GM23338 (cell line): ENCODE data around the gene MFSD2B. TPM values are rescaled to one million over a fixed set of nuclear protein-coding genes. Genes with fewer than 3 reads are reported as not detected.

Source experiments
- ATAC-seq: fragments of 200-7000 bp; cut with Tn5 transposase; 3 replicates; pipeline ENCODE4 v1.9.1; 2020
- DNase-seq: peaks from one replicate; pipeline ENCODE4 v3.0.0-alpha.2; 2015; ENCODE audit warnings: low spot score
- H2AFZ ChIP-seq: fragments of 200-600 bp; sonication (generic); 2 replicates; pipeline ENCODE4 v1.8.0; 2016; ENCODE audit warnings: antibody characterized with exemption, mild to moderate bottlenecking, moderate library complexity
- H3F3A ChIP-seq: fragments of 200-600 bp; sonication (generic); replicated peaks from 2 replicates; pipeline ENCODE4 v1.8.0; 2017; ENCODE audit warnings: antibody characterized with exemption, mixed run types, low read depth
- H3K27ac ChIP-seq: fragments of 200-600 bp; sonication (generic); 2 replicates; pipeline ENCODE4 v1.6.1; 2016; ENCODE audit warnings: low read depth
- H3K27me3 ChIP-seq: fragments of 200-600 bp; sonication (generic); 2 replicates; pipeline ENCODE4 v1.8.0; 2016; ENCODE audit warnings: mild to moderate bottlenecking, mixed run types, moderate library complexity; ENCODE audit not compliant: insufficient read depth
- H3K36me3 ChIP-seq: fragments of 200-600 bp; sonication (generic); 2 replicates; pipeline ENCODE4 v1.8.0; 2016; ENCODE audit warnings: mild to moderate bottlenecking; ENCODE audit not compliant: insufficient read depth
- H3K4me1 ChIP-seq: fragments of 200-600 bp; sonication (generic); 2 replicates; pipeline ENCODE4 v1.8.0; 2016; ENCODE audit warnings: mild to moderate bottlenecking, moderate library complexity; ENCODE audit not compliant: insufficient read depth
- H3K4me2 ChIP-seq: fragments of 200-600 bp; sonication (generic); 2 replicates; pipeline ENCODE4 v1.7.1; 2017; ENCODE audit warnings: mixed run types
- H3K4me3 ChIP-seq: fragments of 200-600 bp; sonication (generic); 2 replicates; pipeline ENCODE4 v1.6.1; 2016; ENCODE audit warnings: mixed run types
- H3K79me2 ChIP-seq: fragments of 200-600 bp; sonication (generic); replicated peaks from 2 replicates; pipeline ENCODE4 v1.8.0; 2017; ENCODE audit warnings: mild to moderate bottlenecking; ENCODE audit not compliant: insufficient read depth
- H3K9me2 ChIP-seq: fragments of 200-600 bp; sonication (generic); 2 replicates; pipeline ENCODE4 v1.8.0; 2017; ENCODE audit not compliant: insufficient read depth
- H4K20me1 ChIP-seq: fragments of 200-600 bp; sonication (generic); replicated peaks from 2 replicates; pipeline ENCODE4 v1.8.0; 2017; ENCODE audit warnings: mild to moderate bottlenecking; ENCODE audit not compliant: insufficient read depth
- H3K27ac Mint-ChIP-seq: 2 replicates; pipeline ENCODE4 v1.8.0; 2020; ENCODE audit warnings: inconsistent platforms, mild to moderate bottlenecking, moderate library complexity, mixed read lengths
- H3K27me3 Mint-ChIP-seq: 3 replicates; pipeline ENCODE4 v1.8.0; 2022; ENCODE audit warnings: low read depth, mild to moderate bottlenecking, moderate library complexity, mixed read lengths, inconsistent platforms; ENCODE audit not compliant: insufficient read depth, poor library complexity
- H3K36me3 Mint-ChIP-seq: 3 replicates; pipeline ENCODE4 v1.8.0; 2021; ENCODE audit warnings: low read depth, mild to moderate bottlenecking, inconsistent platforms, moderate library complexity, mixed read lengths
- H3K4me1 Mint-ChIP-seq: 3 replicates; pipeline ENCODE4 v1.8.0; 2020; ENCODE audit warnings: mild to moderate bottlenecking, inconsistent platforms, mixed read lengths
- H3K4me3 Mint-ChIP-seq: 3 replicates; pipeline ENCODE4 v1.8.0; 2021; ENCODE audit warnings: moderate library complexity, mild to moderate bottlenecking, inconsistent platforms, mixed read lengths
- H3K9me3 Mint-ChIP-seq: 3 replicates; pipeline ENCODE4 v1.8.0; 2020; ENCODE audit warnings: moderate library complexity, mild to moderate bottlenecking, inconsistent platforms, mixed read lengths
- CREB1 ChIP-seq: fragments of 250-450 bp; sonication (Bioruptor Pico); IDR thresholded peaks from 2 replicates; pipeline ENCODE4 v1.5.0; 2020; ENCODE audit warnings: low read depth, mild to moderate bottlenecking, moderate library complexity
- EZH2 ChIP-seq: fragments of 200-600 bp; sonication (generic); IDR thresholded peaks from one replicate; pipeline ENCODE4 v1.8.0; 2017; ENCODE audit warnings: antibody characterized with exemption, mild to moderate bottlenecking, low read depth; ENCODE audit not compliant: unreplicated experiment
- JUNB ChIP-seq: IDR thresholded peaks from one replicate; pipeline ENCODE4 v1.6.1; 2016; ENCODE audit warnings: antibody characterized with exemption; ENCODE audit not compliant: unreplicated experiment
- POLR2AphosphoS5 ChIP-seq: IDR thresholded peaks from 2 replicates; pipeline ENCODE4 v1.6.1; 2016; ENCODE audit warnings: antibody characterized with exemption, low read depth
- ZNF331 ChIP-seq: fragments of 250-450 bp; sonication (Bioruptor Pico); IDR thresholded peaks from 2 replicates; pipeline ENCODE4 v1.5.0; 2020; ENCODE audit warnings: low read depth, mild to moderate bottlenecking, moderate library complexity
- ZNF462 ChIP-seq: fragments of 250-450 bp; sonication (Bioruptor Pico); IDR thresholded peaks from 2 replicates; pipeline ENCODE4 v1.5.0; 2020; ENCODE audit warnings: mild to moderate bottlenecking, moderate library complexity
- polyA plus RNA-seq: library from polyadenylated mRNA; unstranded; fragments of >200 nt; fragmentation: Nextera tagmentation; extraction: Ambion mirVana; gene quantifications from 2 replicates; pipeline ENCODE4 v1.2.1, GENCODE V29; 2016
- total RNA-seq: library from RNA; depleted of rRNA; stranded (reverse); fragments of >200 nt; shearing (Covaris generic); gene quantifications from 2 replicates; pipeline ENCODE4 v1.2.3, GENCODE V29; 2014

MFSD2B gene
- total and polyA plus RNA-seq, 2 experiments from 2014 or later: 0.21 to 2.3 TPM

GRCh38 chr2:24052951-24053350, 43.1 kb downstream of the MFSD2B start (continued):
- TF ChIP-seq ZNF462 (CRISPR knock-in tag) (no peak), EZH2 (no peak), ZNF331 (CRISPR knock-in tag) (no peak), POLR2AphosphoS5 (no peak)

- H3K27ac ChIP-seq: no peak overlapping the region
- peaks cover 6% of the 10 kb centered on the region for H3K36me3 Mint-ChIP-seq
- H3K9me3 Mint-ChIP-seq: no peaks in the 10 kb centered on the region
- DNase-seq: no peak
- H3K4me3 ChIP-seq: no peak overlapping the region
- no peaks in the 10 kb centered on the region for H3K27me3 ChIP-seq
- no peak for ATAC-seq
- no peak overlapping the region for H3K4me2 ChIP-seq
- H3K27me3 Mint-ChIP-seq: peaks cover 2% of the 10 kb centered on the region
- no peaks in the 10 kb centered on the region; the same call in 1 of the 2 replicates for H3K36me3 ChIP-seq
- H3K4me1 Mint-ChIP-seq: no peaks in the 10 kb centered on the region
- 0 out of 2 replicates have a peak, but pooled peaks cover 16% of the 10 kb centered on the region for H3K79me2 ChIP-seq
- no peaks in the 10 kb centered on the region; the same call in 1 of the 2 replicates for H4K20me1 ChIP-seq
- peaks cover 7% of the 10 kb centered on the region for H3K4me1 ChIP-seq
- TF ChIP-seq CREB1 (CRISPR knock-in tag): no peak
- no peak for TF ChIP-seq EZH2
- TF ChIP-seq JUNB: no peak
- no peaks in the 10 kb centered on the region for H3K9me2 ChIP-seq
- no peak overlapping the region for H3K4me3 Mint-ChIP-seq
- no peak overlapping the region for H2AFZ ChIP-seq
- no peak overlapping the region for H3K27ac Mint-ChIP-seq
- H3F3A ChIP-seq: peaks cover 6% of the 10 kb centered on the region; the same call in 1 of the 2 replicates
Observed at GRCh38 chr2:24054366-24055010, 44.6 kb downstream of the MFSD2B start.
